Endothelial cell of umbilical vein (primary cell): Measurements from ENCODE around the gene ACKR3. TPM values are rescaled to one million over a fixed set of nuclear protein-coding genes. Genes with fewer than 3 reads are reported as not detected.

Source experiments
- BruUV-seq: library from RNA; stranded (reverse); fragments of 400-500 nt; replicated peaks from 2 replicates; lab custom pipeline; 2021; lab: Mats Ljungman, UMichigan
- CTCF ChIA-PET: fragments of 300-600, 350-600 bp; sonication (Branson Sonifier 250); formaldehyde crosslinking; loops from one replicate; lab custom pipeline; 2021; ENCODE audit warnings: antibody characterized with exemption, inconsistent platforms; lab: Charles Lee
- POLR2A ChIA-PET: fragments of 300-600, 350-600 bp; sonication (Branson Sonifier 250); formaldehyde crosslinking; loops from one replicate; lab custom pipeline; 2021; ENCODE audit warnings: antibody characterized with exemption, inconsistent platforms; lab: Charles Lee
- DNase-seq: peaks from one replicate; pipeline ENCODE4 v3.0.0-alpha.2; 2011; ENCODE audit warnings: low read depth, low spot score
- FAIRE-seq: peaks from 2 replicates; lab custom pipeline; 2011; peaks lifted over from hg19 to GRCh38; lab: Jason Lieb, UNC
- H2AFZ ChIP-seq: 2 replicates; pipeline ENCODE4 v1.6.0; 2012; ENCODE audit warnings: low read depth, low read length, control low read depth, inconsistent platforms
- H3K27ac ChIP-seq: 2 replicates; pipeline ENCODE4 v1.5.1; 2011; ENCODE audit warnings: low read depth, mild to moderate bottlenecking, control low read depth, low read length, moderate library complexity; ENCODE audit not compliant: insufficient read depth
- H3K27me3 ChIP-seq, 2 experiments: 2 replicates each; pipeline versions ENCODE4 v1.6.0 to v1.6.1; 2011; ENCODE audit warnings: low read length in 2 of 2, mixed read lengths in 1 of 2; ENCODE audit not compliant: control insufficient read depth in 2 of 2, insufficient read depth in 2 of 2
- H3K36me3 ChIP-seq, 2 experiments: 2 replicates in 1 of 2; 3 replicates in 1 of 2; pipeline ENCODE4 v1.5.1; 2011; ENCODE audit warnings: low read length in 2 of 2, mild to moderate bottlenecking in 1 of 2, moderate library complexity in 1 of 2; ENCODE audit not compliant: control insufficient read depth in 2 of 2, insufficient read depth in 2 of 2; ENCODE audit errors: extremely low read depth in 1 of 2
- H3K4me1 ChIP-seq: 3 replicates; pipeline ENCODE4 v1.5.1; 2011; ENCODE audit warnings: mild to moderate bottlenecking, low read length; ENCODE audit not compliant: control insufficient read depth, insufficient read depth; ENCODE audit errors: extremely low read depth
- H3K4me2 ChIP-seq: 2 replicates; pipeline ENCODE4 v1.6.1; 2011; ENCODE audit warnings: low read length, control low read depth, mixed read lengths; ENCODE audit not compliant: insufficient read depth
- H3K4me3 ChIP-seq, 3 experiments: fragments of 200-600 bp in 1 of 3; sonication (generic), shearing (Covaris generic) in 1 of 3; replicated peaks in 1 of 3; 2 replicates each; pipeline ENCODE4 v1.5.1; 2011 to 2016; ENCODE audit warnings: control low read depth in 3 of 3, low read length in 3 of 3, mild to moderate bottlenecking in 2 of 3, inconsistent platforms in 1 of 3, low read depth in 1 of 3, moderate library complexity in 1 of 3; ENCODE audit not compliant: insufficient read depth in 1 of 3
- H3K79me2 ChIP-seq: 2 replicates; pipeline ENCODE4 v1.6.0; 2012; ENCODE audit warnings: low read length, inconsistent platforms; ENCODE audit not compliant: control insufficient read depth, insufficient read depth
- H3K9ac ChIP-seq: replicated peaks from 2 replicates; pipeline ENCODE3; 2011; ENCODE audit warnings: low read length, control low read depth; ENCODE audit not compliant: insufficient read depth; ENCODE audit errors: extremely low read depth
- H3K9me1 ChIP-seq: replicated peaks from 3 replicates; pipeline ENCODE4 v1.6.0; 2011; ENCODE audit warnings: mild to moderate bottlenecking, low read length; ENCODE audit not compliant: control insufficient read depth, insufficient read depth; ENCODE audit errors: extremely low read depth
- H3K9me3 ChIP-seq: replicated peaks from 2 replicates; pipeline ENCODE4 v1.5.1; 2012; ENCODE audit warnings: low read length, inconsistent platforms; ENCODE audit not compliant: control insufficient read depth, insufficient read depth
- H4K20me1 ChIP-seq: replicated peaks from 2 replicates; pipeline ENCODE3; 2011; ENCODE audit warnings: mild to moderate bottlenecking, low read length; ENCODE audit not compliant: control insufficient read depth, insufficient read depth; ENCODE audit errors: extremely low read depth
- EZH2 ChIP-seq: IDR thresholded peaks from 2 replicates; pipeline ENCODE4 v1.6.1; 2012; ENCODE audit warnings: borderline replicate concordance, low read depth, mild to moderate bottlenecking, moderate library complexity, low read length, inconsistent platforms; ENCODE audit not compliant: severe bottlenecking
- FOS ChIP-seq: IDR thresholded peaks from 2 replicates; pipeline ENCODE4 v1.6.1; 2011; ENCODE audit warnings: mild to moderate bottlenecking, low read length, moderate library complexity, borderline replicate concordance; ENCODE audit not compliant: insufficient read depth
- GATA2 ChIP-seq: IDR thresholded peaks from 2 replicates; pipeline ENCODE4 v1.7.0; 2011; ENCODE audit warnings: low read depth, mild to moderate bottlenecking, moderate library complexity, mixed read lengths, low read length; ENCODE audit not compliant: insufficient read length, insufficient read depth
- JUN ChIP-seq: IDR thresholded peaks from 2 replicates; pipeline ENCODE4 v1.6.1; 2011; ENCODE audit warnings: borderline replicate concordance, low read depth; ENCODE audit not compliant: insufficient read length, insufficient read depth
- MYC ChIP-seq: IDR thresholded peaks from one replicate; pipeline ENCODE4 v1.6.1; 2011; ENCODE audit warnings: mild to moderate bottlenecking, low read depth, low read length
- POLR2AphosphoS5 ChIP-seq: IDR thresholded peaks from 2 replicates; pipeline ENCODE4 v1.6.1; 2012; ENCODE audit warnings: low read depth, mild to moderate bottlenecking, control low read depth, low read length, moderate library complexity; ENCODE audit not compliant: insufficient read depth
- dilution Hi-C: fragments of 300-500 bp; cut with MboI; formaldehyde crosslinking; loops from one replicate; pipeline ENCODE4 v1.15.0; 2019; ENCODE audit warnings: low sequenced_read_pairs; ENCODE audit not compliant: extremely low pct_ligation_motif_present
- intact Hi-C: fragments of 100-400 bp; cut with micrococcal nuclease; formaldehyde crosslinking; loops from one replicate; pipeline ENCODE4 v1.10.0; 2022
- polyA plus RNA-seq, 4 experiments: library from polyadenylated mRNA; depleted of rRNA in 3 of 4; stranded (reverse) in 3 of 4; unstranded in 1 of 4; fragments of >200 nt; gene quantifications; 2 replicates each; pipeline versions ENCODE4 v1.2.1 to v1.2.3, GENCODE V29; 2011 to 2012; ENCODE audit warnings: missing spikeins in 1 of 4
- total RNA-seq: library from RNA; stranded (reverse); gene quantifications from 2 replicates; pipeline ENCODE4 v1.2.3, GENCODE V29; 2021
- TF ChIP-seq, protein P1 (sequence below), 2 donors: IDR thresholded peaks; 1 replicate in 1 of 2; 2 replicates in 1 of 2; pipeline ENCODE4 v1.5.1; 2011; ENCODE audit warnings: low read length in 2 of 2, mild to moderate bottlenecking in 2 of 2, moderate library complexity in 2 of 2, control low read depth in 1 of 2, inconsistent platforms in 1 of 2, low read depth in 1 of 2; ENCODE audit not compliant: insufficient read depth in 1 of 2; ENCODE audit errors: extremely low read depth in 1 of 2
- TF ChIP-seq, protein P2 (sequence below): IDR thresholded peaks from 2 replicates; pipeline ENCODE4 v1.6.1; 2011; ENCODE audit not compliant: insufficient read depth, insufficient read length

The ACKR3 gene
- total and polyA plus RNA-seq, 2 donors (not counting 3 experiments of a cell fraction or from before 2014, with no cell fraction given): 31.1 to 428 TPM

DNA sequence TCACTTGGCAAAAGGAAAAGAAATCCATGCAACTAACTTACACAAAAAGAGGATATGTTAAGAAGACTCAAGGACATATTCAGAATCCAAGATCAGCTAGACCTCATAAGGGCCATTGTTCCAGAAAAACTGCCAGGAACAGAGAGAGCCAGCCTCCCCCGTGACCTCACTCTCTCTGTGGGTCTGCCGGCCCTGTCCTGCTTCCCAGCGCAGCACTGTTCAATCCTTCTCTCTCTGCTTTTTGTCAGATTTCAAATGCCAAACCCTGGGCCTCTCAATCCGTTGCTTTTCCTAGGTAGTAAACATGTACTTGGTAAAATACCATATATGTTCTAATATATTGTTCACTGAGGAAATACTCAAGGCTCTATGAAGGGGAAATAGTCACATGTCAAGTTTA is 40.0 kb upstream of the ACKR3 start:
- Histone ChIP-seq H3K9me1 (no peaks in the 10 kb centered on the region), H3K27ac (no peak overlapping the region), H2AFZ (no peak overlapping the region), H3K4me1 (peaks cover 2% of the 10 kb centered on the region), H3K4me2 (no peak overlapping the region), H3K79me2 (no peaks in the 10 kb centered on the region), H3K9me3 (no peaks in the 10 kb centered on the region), H3K27me3 (no peaks in the 10 kb centered on the region), H3K4me3 (no peak overlapping the region), H3K9ac (no peak overlapping the region), H3K36me3 (no peaks in the 10 kb centered on the region), H4K20me1 (no peaks in the 10 kb centered on the region)
- ChIA-PET CTCF (interaction anchor here (1.2 to 1.8 kb wide), 2 partner anchors 11 to 15 kb away, joined by 3 read pairs; no protein-coding TSS in a partner anchor), POLR2A (no interaction called here)
- DNase-seq (no peak), FAIRE-seq (no peak)
- dilution Hi-C loops: no loop called here
- intact Hi-C loops: no loop called here
- TF ChIP-seq, protein P1, sequence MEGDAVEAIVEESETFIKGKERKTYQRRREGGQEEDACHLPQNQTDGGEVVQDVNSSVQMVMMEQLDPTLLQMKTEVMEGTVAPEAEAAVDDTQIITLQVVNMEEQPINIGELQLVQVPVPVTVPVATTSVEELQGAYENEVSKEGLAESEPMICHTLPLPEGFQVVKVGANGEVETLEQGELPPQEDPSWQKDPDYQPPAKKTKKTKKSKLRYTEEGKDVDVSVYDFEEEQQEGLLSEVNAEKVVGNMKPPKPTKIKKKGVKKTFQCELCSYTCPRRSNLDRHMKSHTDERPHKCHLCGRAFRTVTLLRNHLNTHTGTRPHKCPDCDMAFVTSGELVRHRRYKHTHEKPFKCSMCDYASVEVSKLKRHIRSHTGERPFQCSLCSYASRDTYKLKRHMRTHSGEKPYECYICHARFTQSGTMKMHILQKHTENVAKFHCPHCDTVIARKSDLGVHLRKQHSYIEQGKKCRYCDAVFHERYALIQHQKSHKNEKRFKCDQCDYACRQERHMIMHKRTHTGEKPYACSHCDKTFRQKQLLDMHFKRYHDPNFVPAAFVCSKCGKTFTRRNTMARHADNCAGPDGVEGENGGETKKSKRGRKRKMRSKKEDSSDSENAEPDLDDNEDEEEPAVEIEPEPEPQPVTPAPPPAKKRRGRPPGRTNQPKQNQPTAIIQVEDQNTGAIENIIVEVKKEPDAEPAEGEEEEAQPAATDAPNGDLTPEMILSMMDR (IDR thresholded peaks at IDR 0.05; ENCODE audit: extremely low read depth in 1 of 2, insufficient read depth in 1 of 2, low read depth in 1 of 2, low read length in 2 of 2): no peak
- TF ChIP-seq FOS (no peak), JUN (no peak), POLR2AphosphoS5 (no peak), EZH2 (no peak), GATA2 (no peak), MYC (no peak)
- TF ChIP-seq, protein P2, sequence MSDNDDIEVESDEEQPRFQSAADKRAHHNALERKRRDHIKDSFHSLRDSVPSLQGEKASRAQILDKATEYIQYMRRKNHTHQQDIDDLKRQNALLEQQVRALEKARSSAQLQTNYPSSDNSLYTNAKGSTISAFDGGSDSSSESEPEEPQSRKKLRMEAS: no peak
- BruUV-seq: no TSS peak
